GM12892 (cell line): ENCODE data around the gene NIPAL1.

Source experiments
- POLR2A ChIP-seq: IDR thresholded peaks from 2 replicates; pipeline ENCODE4 v1.6.1; 2011; ENCODE audit warnings: low read depth, low read length, control low read depth
- POLR2AphosphoS5 ChIP-seq: IDR thresholded peaks from 2 replicates; pipeline ENCODE4 v1.6.1; 2011; ENCODE audit warnings: low read depth, low read length, control low read depth
- TAF1 ChIP-seq: IDR thresholded peaks from 2 replicates; pipeline ENCODE4 v1.6.1; 2011; ENCODE audit warnings: low read depth, mild to moderate bottlenecking, control low read depth, low read length, borderline replicate concordance

GRCh38 chr4:48018112-48018511 lies 1.5 kb downstream of the NIPAL1 start:
- TF ChIP-seq POLR2AphosphoS5 (no peak), POLR2A (no peak), TAF1 (no peak)
